Right lung (tissue), 5 donors: ENCODE results near the gene RPS6KB2. TPM values are rescaled to one million over a fixed set of nuclear protein-coding genes. Genes with fewer than 3 reads are reported as not detected.

Source experiments
- DNase-seq, 2 donors: peaks; one replicate each; pipeline ENCODE4 v3.0.0-alpha.2; 2013
- polyA plus RNA-seq, 5 donors: library from polyadenylated mRNA; unstranded; fragments of 120-200 nt; gene quantifications; one replicate each; pipeline versions ENCODE4 v1.2.1 to v1.2.3, GENCODE V29; 2013; ENCODE audit warnings: inconsistent platforms in 1 of 5, low replicate concordance in 1 of 5; ENCODE audit not compliant: insufficient read length in 5 of 5, insufficient read depth in 1 of 5

The RPS6KB2 gene
- polyA plus RNA-seq, 5 donors, result 34.2 to 45.2 (median 40.7) TPM

DNA sequence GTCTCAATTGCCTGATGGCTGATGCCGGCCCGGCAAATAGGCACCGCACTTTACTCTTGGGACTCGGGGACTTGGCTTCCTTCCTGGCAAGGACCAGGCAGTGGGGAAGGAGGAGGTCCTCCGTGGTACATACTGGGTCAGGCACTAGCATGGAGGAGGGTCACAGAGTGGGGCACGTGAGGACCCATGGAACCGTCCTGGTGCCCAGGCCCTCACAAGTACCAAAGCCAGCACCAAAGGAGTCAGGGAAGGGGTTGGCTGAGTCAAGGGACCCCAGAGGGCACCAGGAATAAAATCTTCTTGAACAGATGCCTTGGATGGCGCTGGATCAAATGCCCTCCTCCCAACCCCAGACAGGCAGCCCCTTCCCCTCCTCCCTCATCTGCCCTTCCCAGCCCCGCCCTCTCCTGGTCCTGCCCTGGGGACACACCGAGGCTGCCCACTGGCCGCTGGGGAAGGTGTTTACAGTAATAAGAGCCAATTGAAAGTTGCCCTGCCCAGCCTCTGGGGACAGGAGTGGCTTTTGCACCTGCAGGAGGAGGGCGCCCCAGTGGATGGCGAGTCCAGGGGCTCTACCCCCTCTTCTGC, 18.4 kb upstream of the RPS6KB2 start:
- no peak for DNase-seq

DNA sequence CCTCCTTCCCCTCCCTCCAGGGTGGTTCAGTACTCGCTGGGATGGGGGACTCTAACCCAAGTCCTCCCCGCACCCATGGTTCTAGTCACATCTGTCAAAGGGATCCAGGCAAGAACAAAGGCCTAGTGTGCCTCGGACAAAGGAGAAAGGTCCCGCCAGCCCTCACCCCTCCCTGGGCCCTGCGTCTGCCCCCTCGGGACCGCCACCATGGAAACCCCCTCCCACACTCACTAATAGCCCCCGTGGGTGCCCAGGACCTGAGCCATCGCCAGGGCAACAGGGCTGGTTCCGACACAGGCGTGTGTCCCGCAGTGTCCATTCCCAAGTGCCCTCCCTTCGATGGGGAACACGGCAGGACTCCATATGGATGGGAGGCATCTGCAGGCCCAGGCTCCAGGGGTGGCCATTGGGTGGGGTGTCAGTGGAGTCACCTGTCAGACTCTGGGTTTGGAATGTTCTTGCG, 17.9 kb upstream of the RPS6KB2 start:
- no peak for DNase-seq

DNA sequence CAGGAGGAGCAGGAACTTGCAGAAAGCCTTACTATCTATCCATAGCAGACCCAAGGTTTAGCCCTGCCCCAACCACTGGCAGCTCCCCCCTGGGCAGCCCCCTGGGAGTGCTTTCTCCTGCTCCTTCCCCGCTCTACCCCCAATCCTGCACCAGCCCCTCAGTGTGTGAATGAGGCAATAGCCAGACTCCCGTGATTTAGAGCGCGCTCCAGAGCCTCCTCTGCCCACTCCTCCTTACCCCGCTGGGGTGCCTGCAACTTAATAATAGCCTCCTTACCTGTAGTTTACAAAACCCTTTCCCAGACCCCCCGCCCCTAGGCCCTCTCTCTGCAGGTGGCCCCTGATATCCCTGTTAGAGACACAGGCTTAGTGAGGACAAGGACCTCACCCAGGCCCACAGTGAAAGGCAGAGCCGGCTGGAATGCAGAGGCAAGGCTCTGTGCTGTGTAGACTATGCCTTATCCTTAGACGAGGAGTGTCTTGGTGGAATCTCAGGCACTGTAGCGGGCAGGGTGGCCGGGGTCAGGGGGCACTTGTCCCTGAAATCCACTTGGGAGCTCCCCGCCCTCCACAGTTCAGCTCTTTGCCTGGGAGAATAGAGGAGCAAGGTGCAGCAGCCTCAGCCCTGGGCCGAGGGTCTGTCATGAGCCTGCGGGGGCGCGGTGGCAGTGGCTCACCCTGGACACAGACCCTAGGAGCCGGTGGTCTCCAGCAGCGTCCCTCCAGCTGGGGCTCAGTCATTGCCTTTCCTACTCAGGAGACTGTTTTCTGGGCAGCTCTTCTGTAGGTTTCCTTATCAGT, 17.1 kb upstream of the RPS6KB2 start:
- DNase-seq, result no peak

DNA sequence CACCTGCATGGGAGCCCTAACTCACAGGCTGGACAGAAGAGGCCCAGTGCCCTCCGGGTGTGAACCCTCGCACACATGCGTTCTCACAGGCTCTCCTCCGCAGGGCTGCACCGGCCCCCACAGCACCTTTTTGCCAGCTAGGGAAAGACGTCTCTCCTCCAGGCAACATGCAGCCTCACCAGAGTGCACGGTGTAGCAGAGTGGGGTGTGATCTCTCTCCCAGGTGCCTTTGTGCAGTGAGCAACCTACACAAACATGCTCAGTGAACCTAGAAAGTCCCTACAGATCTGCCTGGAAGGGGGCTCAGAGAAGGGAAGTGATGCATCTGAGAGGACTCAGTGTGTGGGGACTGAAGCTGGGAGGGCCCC, 16.5 kb upstream of the RPS6KB2 start:
- no peak for DNase-seq

DNA sequence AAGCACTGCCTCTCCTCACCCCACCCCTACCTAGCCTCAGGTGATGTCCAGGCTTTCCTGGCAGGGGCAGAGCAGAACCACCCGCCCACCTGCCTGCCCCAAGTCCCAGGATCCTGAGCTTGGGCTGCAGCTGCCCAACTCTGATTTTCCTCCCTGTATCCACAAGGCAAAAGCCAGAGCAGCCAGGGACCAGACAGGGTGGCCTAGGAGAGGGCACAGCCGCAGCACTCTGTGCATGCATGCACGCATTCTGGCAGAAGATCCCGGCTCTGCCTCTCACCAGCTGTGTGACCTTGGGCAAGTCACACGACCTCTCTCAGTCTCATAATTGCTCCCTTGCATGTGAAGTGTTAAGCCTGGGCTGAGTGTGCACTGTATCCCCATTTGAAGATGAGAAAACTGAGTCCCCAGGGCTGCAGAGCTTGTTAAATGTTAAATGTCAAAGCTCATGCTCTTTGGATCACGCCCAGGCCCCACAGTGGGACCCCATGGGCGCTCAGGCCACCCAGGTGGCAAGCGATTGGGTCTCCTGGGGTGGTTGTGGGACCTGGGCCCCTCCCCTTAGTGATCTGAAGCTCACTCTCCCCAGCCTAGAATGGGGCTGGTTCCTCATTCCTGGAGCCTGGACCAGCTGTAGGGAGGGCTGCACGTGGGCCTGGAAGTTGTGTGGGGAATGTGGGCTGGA, 15.7 kb upstream of the RPS6KB2 start:
- no peak for DNase-seq

DNA sequence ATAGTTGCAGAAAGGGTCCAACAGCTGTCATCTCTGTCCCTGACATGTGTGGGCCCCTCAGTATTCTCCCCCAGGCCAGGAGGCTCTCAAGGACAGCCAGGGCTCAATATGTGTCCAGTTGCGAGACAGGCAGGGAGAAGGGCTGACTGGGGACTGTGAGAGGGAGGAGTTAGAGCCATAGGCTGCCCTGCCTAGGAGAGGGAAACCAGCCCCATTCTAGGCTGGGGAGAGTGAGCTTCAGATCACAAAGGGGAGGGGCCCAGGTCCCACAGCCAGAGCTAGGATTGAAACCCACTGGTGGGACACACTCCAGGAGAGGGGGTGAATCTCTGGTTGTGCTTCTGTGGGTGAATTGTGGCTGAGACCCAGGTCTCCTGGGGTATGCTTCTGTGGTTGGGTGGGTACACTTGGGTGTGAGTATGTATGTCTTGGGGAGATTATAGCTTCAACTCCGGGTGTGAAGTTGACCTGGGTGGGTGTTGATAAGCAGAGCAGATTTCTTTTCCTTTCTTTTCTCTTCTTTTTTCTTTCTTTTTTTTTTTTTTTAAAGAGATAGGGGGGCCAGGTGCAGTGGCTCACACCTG, 14.9 kb upstream of the RPS6KB2 start:
- no peak for DNase-seq

DNA sequence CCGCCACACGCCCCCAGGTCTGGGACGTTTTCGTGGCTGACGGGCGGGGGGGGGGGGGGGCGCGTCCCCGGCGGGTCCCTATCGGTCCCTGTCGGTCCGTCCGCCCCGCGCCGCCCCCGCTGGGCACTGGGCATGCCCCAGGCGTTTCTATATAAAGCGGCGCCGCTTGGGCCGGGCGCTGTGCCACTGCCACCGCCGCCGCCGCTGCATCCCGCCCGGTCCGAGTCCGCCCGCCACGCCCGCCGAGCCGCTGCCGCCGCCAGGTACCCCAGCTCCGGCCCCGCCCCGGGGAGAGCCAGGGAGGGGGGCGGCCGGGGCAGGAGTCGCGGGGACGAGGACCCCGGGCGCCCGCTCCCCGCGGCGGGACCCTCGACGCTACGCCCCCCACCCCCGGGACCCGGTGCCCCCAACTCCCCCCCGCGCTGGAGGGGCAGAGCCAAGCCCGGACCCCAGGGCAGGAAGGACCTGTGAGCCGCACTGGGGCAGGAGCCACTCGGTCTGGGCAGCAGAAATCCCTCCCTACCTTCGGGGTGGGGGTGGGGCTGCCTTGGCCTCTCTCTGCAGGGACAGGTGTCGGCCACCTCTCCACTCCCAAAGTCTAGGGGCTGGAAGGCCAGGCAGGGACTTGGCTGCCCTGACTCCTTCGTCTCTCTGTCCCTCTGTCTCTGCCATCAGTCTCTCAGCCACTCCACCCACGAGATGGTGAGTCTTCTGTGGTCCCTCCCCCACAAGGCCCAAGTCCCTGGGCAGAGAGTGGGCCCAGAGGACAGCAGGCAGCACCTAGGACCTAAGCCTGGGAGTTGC, 12.6 kb upstream of the RPS6KB2 start, which contains the start of gene CARNS1:
CARNS1 (plus strand) TSS at position 178 of the 804 bp plus-strand sequence; CDS start at position 700, 522 bp downstream.
- DNase-seq, result no peak

DNA sequence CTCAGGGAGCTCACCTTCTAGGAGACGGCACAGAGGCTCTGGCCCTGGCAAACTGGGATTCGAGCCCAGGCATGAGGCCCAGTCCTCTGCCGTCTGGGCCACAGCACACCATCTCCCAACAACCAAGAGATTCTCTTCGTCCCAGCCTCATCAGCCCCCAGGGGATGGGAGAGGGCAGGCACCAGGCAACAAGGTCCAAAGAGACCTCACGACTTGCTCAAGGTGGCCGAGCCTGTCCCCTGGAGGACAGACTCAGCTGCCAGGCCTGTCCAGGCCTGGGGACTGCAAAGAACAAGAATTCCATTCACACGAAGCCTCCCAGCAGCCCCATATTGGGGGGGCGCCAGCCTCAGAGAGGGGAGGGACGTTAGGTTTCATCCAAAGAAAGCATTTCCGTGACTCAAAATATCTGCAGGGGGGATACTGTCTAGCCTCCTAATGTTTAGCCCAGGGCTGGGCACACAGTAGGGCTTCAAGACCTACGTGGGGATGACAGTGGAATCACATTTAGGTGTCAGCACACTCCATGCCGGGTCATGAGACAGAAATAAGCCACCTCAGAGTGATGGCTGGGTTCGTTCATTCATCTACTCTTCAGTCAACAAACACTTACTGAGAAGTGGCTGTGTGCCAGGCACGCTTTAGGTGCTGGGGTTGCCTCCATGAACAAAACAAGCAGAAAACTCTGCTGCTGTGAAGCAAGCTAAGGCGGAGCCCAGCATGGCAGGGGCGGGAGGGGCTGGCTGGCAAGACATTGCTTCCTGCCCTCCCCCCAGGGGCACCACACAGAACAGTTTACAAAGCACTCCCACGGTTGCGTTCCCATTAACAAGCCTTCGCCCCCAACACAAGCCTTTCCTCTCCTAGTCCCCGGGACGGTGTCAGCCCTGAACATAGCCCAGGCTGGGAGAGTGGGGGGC, 11.6 kb upstream of the RPS6KB2 start:
- DNase-seq, result peak in 1 of 2 donors; percentile 53

DNA sequence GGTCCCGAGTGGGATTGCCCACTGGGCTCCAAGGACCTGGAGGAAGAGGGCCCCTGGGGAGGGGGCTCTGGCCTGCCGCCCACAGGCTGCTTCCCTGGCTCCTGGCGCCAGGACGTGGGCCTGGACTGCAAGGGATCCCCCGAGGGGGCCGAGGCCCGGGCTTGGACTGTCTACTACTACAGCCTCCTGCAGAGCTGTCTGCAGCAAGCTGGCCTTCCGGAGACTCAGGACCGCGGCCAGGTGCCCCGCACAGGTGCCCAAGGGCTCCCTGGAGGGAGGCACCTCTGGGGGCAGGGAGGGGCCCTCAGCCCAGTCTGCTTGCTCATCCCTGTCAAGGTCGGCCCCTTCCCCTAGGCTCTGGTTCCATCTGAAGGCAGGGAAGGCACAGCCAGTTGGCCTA, 10.9 kb upstream of the RPS6KB2 start:
- DNase-seq, result no peak

DNA sequence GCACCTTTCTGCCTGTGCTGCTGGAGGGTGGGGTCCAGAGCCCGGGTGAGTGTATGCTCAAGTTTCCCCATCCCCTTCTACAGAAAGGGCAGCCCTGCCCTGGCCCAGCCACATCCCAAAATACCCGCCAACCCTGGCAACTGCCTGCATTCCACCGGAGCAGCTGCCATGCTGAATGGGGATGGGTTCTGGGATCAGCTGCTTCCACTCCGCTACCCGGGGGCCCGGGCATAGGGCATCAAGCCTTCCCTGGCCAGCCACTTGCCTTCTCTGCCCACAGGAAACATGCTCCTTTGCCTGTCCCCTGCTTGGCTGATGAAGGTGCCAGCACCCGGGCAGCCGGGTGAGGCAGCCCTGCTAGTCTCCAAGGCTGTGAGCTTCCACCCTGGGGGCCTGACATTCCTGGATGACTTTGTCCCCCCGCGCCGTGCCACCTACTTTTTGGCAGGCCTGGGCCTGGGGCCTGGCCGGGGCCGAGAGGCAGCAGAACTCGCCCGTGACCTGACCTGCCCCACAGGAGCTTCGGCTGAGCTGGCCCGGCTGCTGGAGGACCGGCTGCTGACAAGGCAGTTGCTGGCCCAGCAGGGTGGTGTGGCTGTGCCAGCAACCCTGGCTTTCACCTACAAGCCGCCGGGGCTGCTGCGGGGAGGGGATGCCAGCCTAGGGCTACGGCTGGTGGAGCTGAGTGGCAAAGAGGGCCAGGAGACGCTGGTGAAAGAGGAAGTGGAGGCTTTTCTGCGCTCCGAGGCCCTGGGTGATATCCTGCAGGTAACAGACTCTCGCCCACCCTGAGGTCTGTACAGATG, 9.6 kb upstream of the RPS6KB2 start:
- no peak for DNase-seq

DNA sequence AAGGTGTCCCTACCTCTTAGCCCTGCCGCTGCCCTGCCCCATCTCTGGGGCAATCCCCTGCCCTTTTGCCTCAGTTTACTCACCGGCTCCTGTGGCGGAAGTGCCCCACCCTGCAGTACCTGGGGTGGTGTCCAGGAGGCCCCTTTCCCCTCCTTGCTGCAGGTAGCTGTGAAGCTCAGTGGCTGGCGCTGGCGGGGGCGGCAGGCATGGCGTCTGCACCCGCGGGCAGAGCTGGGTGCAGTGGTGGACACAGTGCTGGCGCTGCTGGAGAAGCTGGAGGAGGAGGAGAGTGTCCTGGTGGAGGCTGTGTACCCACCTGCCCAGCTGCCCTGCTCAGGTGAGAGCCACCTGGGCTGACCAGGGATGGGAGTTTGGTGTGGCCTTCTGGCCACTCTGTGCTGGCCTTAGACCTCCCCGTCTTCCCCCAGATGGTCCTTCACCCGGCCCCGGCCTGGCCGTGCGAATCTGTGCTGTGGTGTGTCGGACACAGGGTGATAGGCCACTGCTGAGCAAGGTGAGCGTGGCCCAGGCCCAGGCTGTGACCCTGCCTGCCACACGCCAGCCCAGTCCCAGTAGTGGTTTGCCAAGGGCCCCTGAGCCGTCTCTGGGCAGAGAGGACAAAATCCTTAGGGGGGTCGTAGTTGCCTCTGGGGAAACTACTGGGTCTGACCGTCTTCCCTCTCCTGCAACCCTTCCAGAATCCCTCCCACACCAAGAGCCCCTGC, 8.8 kb upstream of the RPS6KB2 start:
- DNase-seq, result no peak

DNA sequence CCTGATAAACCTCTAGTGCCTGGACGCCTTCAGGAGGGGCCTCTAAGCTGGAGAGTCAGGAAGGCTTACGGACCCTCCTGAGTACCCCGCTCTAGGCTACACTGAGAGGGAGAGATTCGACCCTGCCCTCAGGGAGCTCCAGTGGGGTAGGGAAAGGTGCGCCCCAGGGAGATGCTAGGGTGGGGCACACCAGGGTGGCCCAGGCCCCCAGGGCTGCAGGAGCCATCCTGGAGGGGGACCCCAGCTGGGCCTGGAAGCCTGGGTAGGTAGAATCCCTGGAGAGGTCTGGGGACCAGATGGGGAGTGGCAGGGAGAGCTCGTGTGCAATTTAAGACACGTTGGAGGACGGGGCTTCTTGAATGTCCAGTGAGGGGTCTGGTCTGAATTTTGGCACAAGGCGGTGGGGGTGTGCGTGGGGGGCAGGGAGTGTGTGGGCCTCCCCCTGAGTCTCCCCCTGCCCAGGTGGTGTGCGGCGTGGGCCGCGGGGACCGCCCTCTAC, 8.1 kb upstream of the RPS6KB2 start:
- DNase-seq, result no peak

DNA sequence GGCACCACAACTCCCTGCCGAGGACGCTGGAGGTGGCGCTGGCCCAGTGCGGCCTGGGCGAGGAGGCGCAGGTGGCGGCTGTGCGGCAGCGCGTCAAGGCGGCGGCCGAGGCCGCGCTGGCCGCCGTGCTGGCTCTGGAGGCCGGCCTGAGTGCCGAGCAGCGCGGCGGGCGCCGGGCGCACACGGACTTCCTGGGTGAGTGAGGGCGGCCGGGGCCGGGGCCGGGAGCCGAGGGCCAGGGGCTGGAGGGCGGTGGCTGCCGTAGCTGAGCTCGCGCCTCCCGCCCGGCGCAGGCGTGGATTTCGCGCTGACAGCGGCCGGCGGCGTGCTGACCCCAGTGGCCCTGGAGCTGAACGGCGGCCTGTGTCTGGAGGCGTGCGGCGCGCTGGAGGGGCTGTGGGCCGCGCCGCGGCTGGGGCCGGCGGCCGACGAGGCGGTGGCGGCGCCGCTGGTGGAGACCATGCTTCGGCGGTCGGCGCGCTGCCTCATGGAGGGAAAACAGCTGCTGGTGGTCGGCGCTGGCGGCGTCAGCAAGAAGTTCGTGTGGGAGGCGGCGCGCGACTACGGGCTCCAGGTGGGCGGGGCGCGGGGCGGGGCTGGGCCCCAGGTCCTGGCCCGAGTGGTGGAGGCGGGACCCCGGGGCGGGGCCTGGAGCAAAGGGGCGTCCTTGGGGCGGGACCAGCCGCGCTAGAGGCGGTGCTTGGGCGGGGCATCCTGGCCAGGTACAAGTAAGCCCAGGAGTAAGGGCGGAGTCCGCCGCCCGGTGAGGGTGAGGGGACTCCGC, 7.5 kb upstream of the RPS6KB2 start:
- DNase-seq, result peak; percentile 92 to 93

DNA sequence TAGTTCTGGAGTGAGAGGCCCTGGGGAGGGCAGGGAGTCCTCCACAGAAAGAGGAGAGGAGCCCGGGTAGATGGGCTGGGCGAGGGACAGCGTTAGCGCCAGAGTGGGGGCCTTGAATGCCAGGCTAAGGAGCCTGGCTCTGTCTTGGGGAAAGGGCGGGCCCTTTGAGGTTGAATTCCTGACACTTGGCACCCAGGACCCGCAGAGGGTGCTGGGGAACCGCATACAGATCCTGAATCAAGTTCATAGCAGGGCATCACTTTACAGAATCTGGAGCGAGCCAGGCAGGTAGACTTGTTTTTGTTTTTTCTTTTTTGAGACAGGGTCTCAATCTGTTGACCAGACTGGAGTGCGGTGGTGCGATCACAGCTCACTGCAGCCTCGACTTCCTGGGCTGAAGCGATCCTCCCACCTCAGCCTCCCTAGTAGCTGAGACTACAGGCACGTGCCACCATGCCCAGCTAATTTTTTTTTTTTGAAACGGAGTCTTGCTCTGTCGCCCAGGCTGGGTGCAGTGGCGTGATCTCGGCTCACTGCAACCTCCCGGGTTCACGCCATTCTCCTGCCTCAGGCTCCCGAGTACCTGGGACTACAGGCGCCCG, 6.8 kb upstream of the RPS6KB2 start:
- DNase-seq, result no peak

DNA sequence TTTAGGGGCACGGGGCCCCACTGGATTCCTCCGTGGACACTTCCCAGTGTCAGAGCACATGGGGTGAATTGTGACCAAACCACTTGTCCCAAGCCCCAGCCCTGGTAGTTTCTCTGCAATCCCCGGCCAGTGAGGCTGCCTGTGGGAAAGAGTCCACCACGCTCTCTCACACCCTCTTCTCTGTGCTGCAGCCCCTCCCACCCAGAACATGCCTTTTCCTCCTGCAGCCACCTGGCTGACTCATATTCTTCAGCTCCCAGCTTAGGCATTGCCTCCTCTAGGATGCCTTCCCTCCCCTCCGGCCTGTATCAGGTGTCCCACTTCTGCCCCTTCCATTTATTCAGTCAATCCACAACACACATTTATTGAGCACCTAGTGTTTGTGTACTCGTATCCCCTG, 5.4 kb upstream of the RPS6KB2 start:
- DNase-seq, result no peak

DNA sequence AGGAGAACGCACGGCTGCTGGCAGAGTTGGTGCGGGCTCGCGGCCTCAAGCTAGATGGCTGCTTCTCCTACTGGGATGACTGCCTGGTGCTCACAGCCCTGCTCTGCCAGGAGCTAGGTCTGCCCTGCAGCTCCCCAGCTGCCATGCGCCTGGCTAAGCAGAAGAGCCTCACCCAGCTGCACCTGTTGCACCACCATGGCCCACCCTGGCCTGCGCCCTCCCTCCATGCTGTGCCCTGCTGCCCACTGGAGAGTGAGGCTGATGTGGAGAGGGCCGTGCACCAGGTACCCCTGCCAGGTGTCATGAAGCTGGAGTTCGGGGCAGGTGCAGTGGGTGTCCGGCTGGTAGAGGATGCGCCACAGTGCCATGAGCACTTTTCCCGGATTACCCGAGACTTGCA, 4.8 kb upstream of the RPS6KB2 start:
- no peak for DNase-seq

DNA sequence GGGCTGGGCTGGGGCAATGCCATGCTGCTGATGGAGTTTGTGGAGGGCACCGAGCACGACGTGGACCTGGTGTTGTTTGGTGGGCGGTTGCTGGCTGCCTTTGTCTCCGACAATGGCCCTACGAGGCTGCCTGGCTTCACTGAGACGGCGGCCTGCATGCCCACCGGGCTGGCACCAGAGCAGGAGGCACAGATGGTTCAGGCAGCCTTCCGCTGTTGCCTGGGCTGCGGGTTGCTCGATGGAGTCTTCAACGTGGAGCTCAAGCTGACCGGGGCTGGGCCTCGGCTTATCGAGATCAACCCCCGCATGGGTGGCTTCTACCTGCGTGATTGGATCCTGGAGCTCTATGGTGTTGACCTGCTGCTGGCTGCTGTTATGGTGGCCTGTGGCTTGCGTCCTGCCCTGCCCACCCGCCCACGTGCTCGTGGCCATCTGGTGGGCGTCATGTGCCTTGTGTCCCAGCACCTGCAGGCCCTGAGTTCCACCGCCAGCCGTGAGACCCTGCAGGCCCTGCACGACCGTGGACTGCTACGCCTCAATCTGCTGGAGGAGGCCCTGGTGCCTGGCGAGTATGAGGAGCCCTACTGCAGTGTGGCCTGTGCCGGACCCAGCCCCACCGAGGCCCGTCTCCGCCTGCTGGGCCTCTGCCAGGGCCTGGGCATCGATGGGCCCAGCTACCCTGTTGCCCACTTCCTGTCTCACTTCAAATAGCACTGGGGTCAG, 4.2 kb upstream of the RPS6KB2 start:
- no peak for DNase-seq
